ENCODE measurements around the gene NFAM1.

The NFAM1 gene

DNA sequence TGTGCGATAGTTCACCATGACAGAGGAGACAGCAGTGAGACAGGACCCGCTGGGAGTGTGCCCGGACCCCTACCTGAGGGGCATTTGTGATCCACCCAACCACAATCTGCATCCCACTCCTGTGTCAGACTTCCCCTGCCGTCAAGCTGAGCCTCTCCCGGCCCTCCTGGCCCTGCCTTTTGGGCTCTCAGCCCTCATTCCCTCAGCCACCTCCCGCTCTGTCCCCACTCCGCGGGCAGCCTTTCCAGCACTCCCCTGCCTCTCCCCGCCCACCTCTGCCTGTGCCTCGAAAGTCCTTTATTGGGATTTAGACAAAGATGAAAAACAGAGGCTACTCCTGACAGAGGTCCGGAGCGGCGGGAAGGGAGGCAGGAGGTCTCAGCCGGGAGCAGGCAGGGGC is 4.2 kb downstream of the NFAM1 start:
- H3K4me3 ChIP-seq (ENCODE audit: control insufficient read depth, low read depth, low read length): no peak overlapping the region
- DNase-seq (ENCODE audit: low read depth): no peak
- TF ChIP-seq, protein P1, sequence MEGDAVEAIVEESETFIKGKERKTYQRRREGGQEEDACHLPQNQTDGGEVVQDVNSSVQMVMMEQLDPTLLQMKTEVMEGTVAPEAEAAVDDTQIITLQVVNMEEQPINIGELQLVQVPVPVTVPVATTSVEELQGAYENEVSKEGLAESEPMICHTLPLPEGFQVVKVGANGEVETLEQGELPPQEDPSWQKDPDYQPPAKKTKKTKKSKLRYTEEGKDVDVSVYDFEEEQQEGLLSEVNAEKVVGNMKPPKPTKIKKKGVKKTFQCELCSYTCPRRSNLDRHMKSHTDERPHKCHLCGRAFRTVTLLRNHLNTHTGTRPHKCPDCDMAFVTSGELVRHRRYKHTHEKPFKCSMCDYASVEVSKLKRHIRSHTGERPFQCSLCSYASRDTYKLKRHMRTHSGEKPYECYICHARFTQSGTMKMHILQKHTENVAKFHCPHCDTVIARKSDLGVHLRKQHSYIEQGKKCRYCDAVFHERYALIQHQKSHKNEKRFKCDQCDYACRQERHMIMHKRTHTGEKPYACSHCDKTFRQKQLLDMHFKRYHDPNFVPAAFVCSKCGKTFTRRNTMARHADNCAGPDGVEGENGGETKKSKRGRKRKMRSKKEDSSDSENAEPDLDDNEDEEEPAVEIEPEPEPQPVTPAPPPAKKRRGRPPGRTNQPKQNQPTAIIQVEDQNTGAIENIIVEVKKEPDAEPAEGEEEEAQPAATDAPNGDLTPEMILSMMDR (conservative IDR thresholded peaks at IDR 0.05; ENCODE audit: control insufficient read depth, insufficient read depth, low read depth, low read length): no peak

- TF ChIP-seq, protein P1 (conservative IDR thresholded peaks at IDR 0.05; ENCODE audit: control insufficient read depth, insufficient read depth, low read depth, low read length): no peak
- DNase-seq (ENCODE audit: low read depth): no peak
- no peak overlapping the region for H3K4me3 ChIP-seq (ENCODE audit: control insufficient read depth, low read depth, low read length)
Measured at GRCh38 chr22:42427167-42427566, 5.0 kb downstream of the NFAM1 start.

- TF ChIP-seq, protein P1 (conservative IDR thresholded peaks at IDR 0.05; ENCODE audit: control insufficient read depth, insufficient read depth, low read depth, low read length): no peak
- no peak for DNase-seq (ENCODE audit: low read depth)
- no peak overlapping the region for H3K4me3 ChIP-seq (ENCODE audit: control insufficient read depth, low read depth, low read length)
Measured at GRCh38 chr22:42425989-42426355, 6.2 kb downstream of the NFAM1 start.

DNA sequence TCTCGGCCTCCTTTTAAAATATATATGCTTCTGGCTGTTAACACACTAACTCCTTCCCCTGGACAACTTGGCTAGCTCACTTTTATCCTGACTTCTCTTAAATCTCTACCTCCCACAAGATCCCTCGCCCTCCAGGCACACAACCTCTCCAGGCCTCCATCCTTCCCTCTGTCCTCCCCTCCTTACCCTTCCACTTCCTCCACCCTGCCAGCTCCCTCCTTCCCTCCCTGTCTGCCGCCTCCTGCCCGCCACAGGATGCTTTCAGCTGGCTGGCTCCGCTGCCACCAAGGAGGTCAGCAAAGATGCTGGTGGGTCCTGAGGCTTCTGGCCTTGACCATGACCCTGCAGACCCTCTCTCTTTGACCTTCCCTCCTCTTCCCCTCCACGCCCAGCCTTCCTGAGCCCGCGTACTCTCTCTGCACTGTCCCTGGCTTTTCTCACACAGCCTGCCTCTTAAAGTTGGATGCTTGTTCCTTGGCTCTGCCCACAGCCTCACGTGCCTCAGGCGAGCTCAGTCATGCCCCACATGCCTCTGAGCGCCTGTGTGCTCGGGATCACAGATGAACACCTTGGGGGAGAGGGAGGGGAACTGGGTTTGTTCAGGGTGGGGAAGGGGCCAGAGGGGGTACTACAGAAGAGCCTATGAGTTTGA is 6.7 kb downstream of the NFAM1 start:
- H3K4me3 ChIP-seq (ENCODE audit: control insufficient read depth, low read depth, low read length): no peak overlapping the region
- DNase-seq (ENCODE audit: low read depth): no peak
- TF ChIP-seq, protein P1 (conservative IDR thresholded peaks at IDR 0.05; ENCODE audit: control insufficient read depth, insufficient read depth, low read depth, low read length): no peak

- H3K4me3 ChIP-seq (ENCODE audit: control insufficient read depth, low read depth, low read length): no peak overlapping the region
- no peak for DNase-seq (ENCODE audit: low read depth)
- TF ChIP-seq, protein P1 (conservative IDR thresholded peaks at IDR 0.05; ENCODE audit: control insufficient read depth, insufficient read depth, low read depth, low read length): no peak
Measured at GRCh38 chr22:42419243-42419881, 12.8 kb downstream of the NFAM1 start.

- no peak for DNase-seq (ENCODE audit: low read depth)
- TF ChIP-seq, protein P1 (conservative IDR thresholded peaks at IDR 0.05; ENCODE audit: control insufficient read depth, insufficient read depth, low read depth, low read length): no peak
- H3K4me3 ChIP-seq (ENCODE audit: control insufficient read depth, low read depth, low read length): no peak overlapping the region
Measured at GRCh38 chr22:42418811-42419242, 13.4 kb downstream of the NFAM1 start.

Data from fibroblast of mammary gland (primary cell).